Measurements from ENCODE around the gene DBP. TPM values are rescaled to one million over a fixed set of nuclear protein-coding genes. Genes with fewer than 3 reads are reported as not detected.
A peak's percentile ranks its signal among the peaks of the same experiment; 100 is the strongest.

Gene DBP
- polyA plus RNA-seq, 2 of the 4 experiments (the other 2 are of a cell fraction): 2.5 to 3.8 TPM

GRCh38 chr19:48624067-48624594 lies 13.0 kb downstream of the DBP start:
- peaks cover 27% of the 10 kb centered on the region for H3K4me1 ChIP-seq
- FAIRE-seq: no peak
- peak; percentile 71 to 83 for ATAC-seq
- peak; percentile 93 to 97 for DNase-seq (ENCODE audit: low read depth in 1 of 2, low spot score in 1 of 2)
- TF ChIP-seq REST (IDR thresholded peaks at IDR 0.05): peak; percentile 51
- no peak for TF ChIP-seq ZC3H11A (IDR thresholded peaks at IDR 0.05)
- 0 out of 2 replicates have a peak, but pooled peaks have one; percentile 40 for TF ChIP-seq MAX (IDR thresholded peaks at IDR 0.05)
- no peak for TF ChIP-seq POLR2A (IDR thresholded peaks at IDR 0.05; ENCODE audit: low read length)
- TF ChIP-seq USF2 (IDR thresholded peaks at IDR 0.05): no peak
- TF ChIP-seq CBX2 (IDR thresholded peaks at IDR 0.05; ENCODE audit: borderline replicate concordance, low read depth): no peak
- peak; percentile 37 for TF ChIP-seq CHD2 (IDR thresholded peaks at IDR 0.05; ENCODE audit: low read length, partially characterized antibody)
- TF ChIP-seq CEBPB (IDR thresholded peaks at IDR 0.05): no peak
- TF ChIP-seq NR3C1 (IDR thresholded peaks at IDR 0.05): no peak
- peak overlapping the region; percentile 29 for H3K4me3 ChIP-seq
- H3K27ac ChIP-seq: peak overlapping the region; percentile 61 to 76
- H3K4me2 ChIP-seq: peak overlapping the region; percentile 72
- no peaks in the 10 kb centered on the region for H3K9me3 ChIP-seq
- WGBS (ENCODE audit: missing lambda C conversion rate): 54% methylated on average over 27 of the region's 40 CpGs
- CTCF ChIA-PET: interaction anchor here (0.5 to 1.6 kb wide), 10 partner anchors 9 to 118 kb away, joined by 3 to 5 read pairs (median 3); partner anchors contain the start of genes CA11 and FAM83E
- POLR2A ChIA-PET: interaction anchor here (0.9 to 1.0 kb wide), 2 partner anchors 10 to 14 kb away, joined by 3 to 9 read pairs; no protein-coding TSS in a partner anchor

GRCh38 chr19:48623556-48624066 lies 13.6 kb downstream of the DBP start:
- H3K4me2 ChIP-seq: peak overlapping the region; percentile 72
- WGBS (ENCODE audit: missing lambda C conversion rate): 66% methylated on average over 8 of the region's 8 CpGs
- CTCF ChIA-PET: interaction anchor here (0.5 to 1.6 kb wide), 10 partner anchors 8 to 117 kb away, joined by 3 to 5 read pairs (median 3); partner anchors contain the start of genes CA11 and FAM83E
- POLR2A ChIA-PET: interaction anchor here (0.7 to 1.1 kb wide), 4 partner anchors 9 to 62 kb away, joined by 3 to 9 read pairs (median 4); partner anchors contain the start of gene FAM83E
- TF ChIP-seq JUNB (IDR thresholded peaks at IDR 0.05) (no peak), HMGXB4 (CRISPR knock-in tag; IDR thresholded peaks at IDR 0.05; ENCODE audit: borderline replicate concordance) (no peak), ESRRA (IDR thresholded peaks at IDR 0.05; ENCODE audit: borderline replicate concordance, low read length) (no peak), MYC (IDR thresholded peaks at IDR 0.05; ENCODE audit: borderline replicate concordance, low read length) (no peak), POLR2A (IDR thresholded peaks at IDR 0.05; ENCODE audit: low read length) (no peak), TFCP2L1 (CRISPR knock-in tag; IDR thresholded peaks at IDR 0.05) (no peak), RARB (CRISPR knock-in tag; IDR thresholded peaks at IDR 0.05) (no peak), SMC3 (IDR thresholded peaks at IDR 0.05) (no peak), POLR2AphosphoS2 (conservative IDR thresholded peaks at IDR 0.05; ENCODE audit: low read length) (no peak), MAX (IDR thresholded peaks at IDR 0.05) (no peak), ATOH8 (CRISPR knock-in tag; IDR thresholded peaks at IDR 0.05; ENCODE audit: low read depth) (no peak), ZSCAN20 (CRISPR knock-in tag; IDR thresholded peaks at IDR 0.05) (no peak), HOXB5 (CRISPR knock-in tag; IDR thresholded peaks at IDR 0.05) (no peak), RFX5 (IDR thresholded peaks at IDR 0.05) (no peak), CBX8 (IDR thresholded peaks at IDR 0.05) (no peak), FOXS1 (CRISPR knock-in tag; IDR thresholded peaks at IDR 0.05) (no peak)
- H3K4me1 ChIP-seq: peaks cover 27% of the 10 kb centered on the region
- H3K27ac ChIP-seq: peak overlapping the region; percentile 61 to 76
- FAIRE-seq (no peak), DNase-seq (ENCODE audit: low read depth in 1 of 2, low spot score in 1 of 2) (no peak), ATAC-seq (no peak)
- H3K9me3 ChIP-seq: no peaks in the 10 kb centered on the region
- H3K4me3 ChIP-seq: no peak overlapping the region

Measured in A549 (cell line).